SK-N-MC (cell line): ENCODE measurements around the gene SPAG7.

Experiments used
- EZH2 ChIP-seq: fragments of 200-600 bp; sonication (generic); IDR thresholded peaks from one replicate; pipeline ENCODE4 v1.6.1; 2017; ENCODE audit warnings: antibody characterized with exemption
- FOXP2 ChIP-seq: optimal IDR thresholded peaks from 2 replicates; pipeline ENCODE3; 2011; ENCODE audit warnings: mild to moderate bottlenecking, moderate library complexity; ENCODE audit not compliant: insufficient read depth; ENCODE audit errors: extremely low read length, control extremely low read depth
- POLR2AphosphoS5 ChIP-seq: IDR thresholded peaks from 2 replicates; pipeline ENCODE4 v1.6.1; 2012; ENCODE audit warnings: mild to moderate bottlenecking, low read depth, low read length, borderline replicate concordance

DNA sequence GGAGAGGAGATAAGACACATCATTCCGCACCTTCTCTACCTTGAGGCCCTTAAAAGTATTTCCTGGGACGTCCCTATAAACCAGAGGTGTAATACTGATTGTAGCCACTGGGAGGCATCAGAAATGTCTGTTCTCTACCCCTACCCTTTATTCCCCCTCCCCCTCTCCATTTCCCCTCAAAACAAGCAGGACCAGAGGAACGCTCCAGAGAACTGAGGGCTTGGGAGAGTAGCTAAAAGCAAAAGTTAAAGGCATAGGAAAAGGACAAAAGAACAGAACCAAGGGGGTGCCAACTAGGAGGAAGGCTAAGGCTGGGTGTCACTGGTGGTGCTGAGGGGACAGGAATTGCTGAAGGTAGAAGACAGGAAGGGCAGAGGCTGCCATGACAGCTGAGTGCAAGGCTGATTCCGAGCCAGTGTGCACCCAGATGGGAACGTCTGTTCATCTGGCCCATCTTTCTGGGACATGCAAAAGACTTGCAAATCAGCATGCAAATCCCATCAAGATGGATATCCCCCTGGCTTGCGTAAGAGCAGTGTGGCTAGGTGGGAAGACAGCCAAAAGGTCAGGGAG, 13.1 kb upstream of the SPAG7 start:
- no peak for TF ChIP-seq EZH2
- TF ChIP-seq POLR2AphosphoS5: no peak
- TF ChIP-seq FOXP2: no peak
